ENCODE results near the gene CDH23. TPM values are rescaled to one million over a fixed set of nuclear protein-coding genes. Genes with fewer than 3 reads are reported as not detected.

The CDH23 gene
- polyA plus RNA-seq, 1 experiment, result 0.01 TPM

- H3K9me3 ChIP-seq (ENCODE audit: control insufficient read depth, insufficient read depth, low read length), result no peaks in the 10 kb centered on the region
- ChIA-PET POLR2A (no interaction called here), CTCF (no interaction called here)
- TF ChIP-seq CTCF (IDR thresholded peaks at IDR 0.05; ENCODE audit: low read depth, low read length), result no peak
- H3K4me3 ChIP-seq (ENCODE audit: low read depth, low read length), result no peak overlapping the region
- DNase-seq (ENCODE audit: low read depth, low spot score), result no peak
- no peak overlapping the region for H3K27ac ChIP-seq (ENCODE audit: low read depth, low read length)
- peaks cover 30% of the 10 kb centered on the region for H3K27me3 ChIP-seq (ENCODE audit: control insufficient read depth, insufficient read depth, low read length)
Measured at GRCh38 chr10:71525721-71526120, 129.0 kb downstream of the CDH23 start.

GRCh38 chr10:71526653-71527052, 129.9 kb downstream of the CDH23 start:
- ChIA-PET CTCF (no interaction called here), POLR2A (no interaction called here)
- DNase-seq (ENCODE audit: low read depth, low spot score), result no peak
- no peaks in the 10 kb centered on the region for H3K9me3 ChIP-seq (ENCODE audit: control insufficient read depth, insufficient read depth, low read length)
- no peak for TF ChIP-seq CTCF (IDR thresholded peaks at IDR 0.05; ENCODE audit: low read depth, low read length)
- no peak overlapping the region for H3K27ac ChIP-seq (ENCODE audit: low read depth, low read length)
- peaks cover 25% of the 10 kb centered on the region for H3K27me3 ChIP-seq (ENCODE audit: control insufficient read depth, insufficient read depth, low read length)
- H3K4me3 ChIP-seq (ENCODE audit: low read depth, low read length), result no peak overlapping the region

GRCh38 chr10:71527135-71527534, 130.4 kb downstream of the CDH23 start:
- ChIA-PET POLR2A (no interaction called here), CTCF (no interaction called here)
- Histone ChIP-seq H3K4me3 (ENCODE audit: low read depth, low read length) (no peak overlapping the region), H3K27me3 (ENCODE audit: control insufficient read depth, insufficient read depth, low read length) (peaks cover 24% of the 10 kb centered on the region), H3K9me3 (ENCODE audit: control insufficient read depth, insufficient read depth, low read length) (no peaks in the 10 kb centered on the region), H3K27ac (ENCODE audit: low read depth, low read length) (no peak overlapping the region)
- no peak for TF ChIP-seq CTCF (IDR thresholded peaks at IDR 0.05; ENCODE audit: low read depth, low read length)
- DNase-seq (ENCODE audit: low read depth, low spot score), result no peak

GRCh38 chr10:71528371-71529206, 131.9 kb downstream of the CDH23 start:
- TF ChIP-seq CTCF (IDR thresholded peaks at IDR 0.05; ENCODE audit: low read depth, low read length), result no peak
- CTCF ChIA-PET, result no interaction called here
- POLR2A ChIA-PET, result no interaction called here
- H3K27me3 ChIP-seq (ENCODE audit: control insufficient read depth, insufficient read depth, low read length), result peaks cover 15% of the 10 kb centered on the region
- no peak overlapping the region for H3K27ac ChIP-seq (ENCODE audit: low read depth, low read length)
- H3K4me3 ChIP-seq (ENCODE audit: low read depth, low read length), result no peak overlapping the region
- no peaks in the 10 kb centered on the region for H3K9me3 ChIP-seq (ENCODE audit: control insufficient read depth, insufficient read depth, low read length)
- no peak for DNase-seq (ENCODE audit: low read depth, low spot score)

- Histone ChIP-seq H3K27me3 (ENCODE audit: control insufficient read depth, insufficient read depth, low read length) (peaks cover 13% of the 10 kb centered on the region), H3K27ac (ENCODE audit: low read depth, low read length) (no peak overlapping the region), H3K4me3 (ENCODE audit: low read depth, low read length) (no peak overlapping the region), H3K9me3 (ENCODE audit: control insufficient read depth, insufficient read depth, low read length) (no peaks in the 10 kb centered on the region)
- CTCF ChIA-PET, result interaction anchor here (0.7 kb wide), 1 partner anchor 40 kb away, joined by 4 read pairs; no protein-coding TSS in a partner anchor
- TF ChIP-seq CTCF (IDR thresholded peaks at IDR 0.05; ENCODE audit: low read depth, low read length), result no peak
- POLR2A ChIA-PET, result no interaction called here
- DNase-seq (ENCODE audit: low read depth, low spot score), result no peak
Measured at GRCh38 chr10:71529207-71529827, 132.6 kb downstream of the CDH23 start.
